ENCODE measurements around the gene PRIM2. TPM values are rescaled to one million over a fixed set of nuclear protein-coding genes. Genes with fewer than 3 reads are reported as not detected.
"Not testable (repeated sequence)": the region's sequence is repeated elsewhere in the genome, so short reads cannot be mapped to it uniquely, and the experiment has no call there.

PRIM2 gene
- total RNA-seq, 3 donors from 2014 or later (not counting 1 experiment from before 2014, with no cell fraction given) = 16.0 to 27.5 (median 18.3) TPM

- WGBS (ENCODE audit: insufficient coverage) = 93% methylated on average over 4 of the region's 4 CpGs
- H3K27ac Mint-ChIP-seq = peak overlapping the region; percentile 87 to 89
- no peak overlapping the region for H3K27ac ChIP-seq (ENCODE audit: low read length)
- no peaks in the 10 kb centered on the region for H3K36me3 Mint-ChIP-seq
- peaks cover 9% of the 10 kb centered on the region for H3K4me1 ChIP-seq (ENCODE audit: control insufficient read depth, insufficient read depth, low read length)
- ATAC-seq (no peak), DNase-seq (no peak)
- peak overlapping the region; percentile 49 for H3K4me3 Mint-ChIP-seq
- H3K9me3 Mint-ChIP-seq = no peaks in the 10 kb centered on the region
- intact Hi-C loops (cut with micrococcal nuclease) = no loop called here
- no peaks in the 10 kb centered on the region for H3K27me3 Mint-ChIP-seq (ENCODE audit: low read depth in 2 of 2)
- TF ChIP-seq, protein P1, sequence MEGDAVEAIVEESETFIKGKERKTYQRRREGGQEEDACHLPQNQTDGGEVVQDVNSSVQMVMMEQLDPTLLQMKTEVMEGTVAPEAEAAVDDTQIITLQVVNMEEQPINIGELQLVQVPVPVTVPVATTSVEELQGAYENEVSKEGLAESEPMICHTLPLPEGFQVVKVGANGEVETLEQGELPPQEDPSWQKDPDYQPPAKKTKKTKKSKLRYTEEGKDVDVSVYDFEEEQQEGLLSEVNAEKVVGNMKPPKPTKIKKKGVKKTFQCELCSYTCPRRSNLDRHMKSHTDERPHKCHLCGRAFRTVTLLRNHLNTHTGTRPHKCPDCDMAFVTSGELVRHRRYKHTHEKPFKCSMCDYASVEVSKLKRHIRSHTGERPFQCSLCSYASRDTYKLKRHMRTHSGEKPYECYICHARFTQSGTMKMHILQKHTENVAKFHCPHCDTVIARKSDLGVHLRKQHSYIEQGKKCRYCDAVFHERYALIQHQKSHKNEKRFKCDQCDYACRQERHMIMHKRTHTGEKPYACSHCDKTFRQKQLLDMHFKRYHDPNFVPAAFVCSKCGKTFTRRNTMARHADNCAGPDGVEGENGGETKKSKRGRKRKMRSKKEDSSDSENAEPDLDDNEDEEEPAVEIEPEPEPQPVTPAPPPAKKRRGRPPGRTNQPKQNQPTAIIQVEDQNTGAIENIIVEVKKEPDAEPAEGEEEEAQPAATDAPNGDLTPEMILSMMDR (IDR thresholded peaks at IDR 0.05) = no peak
- H3K27me3 ChIP-seq (ENCODE audit: control insufficient read depth, insufficient read depth, low read length) = no peaks in the 10 kb centered on the region
- H3K9me3 ChIP-seq (ENCODE audit: control insufficient read depth, insufficient read depth, low read length) = no peaks in the 10 kb centered on the region
- no peak overlapping the region for H3K4me3 ChIP-seq (ENCODE audit: low read length)
- H3K36me3 ChIP-seq (ENCODE audit: control insufficient read depth, insufficient read depth, low read length) = no peaks in the 10 kb centered on the region
- peaks cover 45 to 51% of the 10 kb centered on the region in 2 donors for H3K4me1 Mint-ChIP-seq
Measured at GRCh38 chr6:57434944-57435343, 117.5 kb downstream of the PRIM2 start.

GRCh38 chr6:57435475-57436160 is 118.2 kb downstream of the PRIM2 start:
- no peaks in the 10 kb centered on the region for H3K9me3 Mint-ChIP-seq
- H3K27ac Mint-ChIP-seq = peak overlapping the region in 1 of 2 donors; percentile 87
- no peak for ATAC-seq
- WGBS (ENCODE audit: insufficient coverage) = 100% methylated on average over 2 of the region's 3 CpGs
- no peaks in the 10 kb centered on the region for H3K36me3 Mint-ChIP-seq
- Histone ChIP-seq H3K9me3 (ENCODE audit: control insufficient read depth, insufficient read depth, low read length) (no peaks in the 10 kb centered on the region), H3K4me1 (ENCODE audit: control insufficient read depth, insufficient read depth, low read length) (peaks cover 9% of the 10 kb centered on the region), H3K27ac (ENCODE audit: low read length) (no peak overlapping the region), H3K36me3 (ENCODE audit: control insufficient read depth, insufficient read depth, low read length) (no peaks in the 10 kb centered on the region), H3K4me3 (ENCODE audit: low read length) (no peak overlapping the region), H3K27me3 (ENCODE audit: control insufficient read depth, insufficient read depth, low read length) (no peaks in the 10 kb centered on the region)
- DNase-seq = no peak
- TF ChIP-seq, protein P1 (IDR thresholded peaks at IDR 0.05) = no peak
- intact Hi-C loops (cut with micrococcal nuclease) = no loop called here
- H3K4me3 Mint-ChIP-seq = peak overlapping the region; percentile 28
- no peaks in the 10 kb centered on the region for H3K27me3 Mint-ChIP-seq (ENCODE audit: low read depth in 2 of 2)
- H3K4me1 Mint-ChIP-seq = peaks cover 47 to 49% of the 10 kb centered on the region in 2 donors

GRCh38 chr6:57440735-57441134 is 123.3 kb downstream of the PRIM2 start:
- H3K4me3 Mint-ChIP-seq; H3K27me3 ChIP-seq (ENCODE audit: control insufficient read depth, insufficient read depth, low read length); H3K9me3 Mint-ChIP-seq; H3K36me3 ChIP-seq (ENCODE audit: control insufficient read depth, insufficient read depth, low read length); H3K9me3 ChIP-seq (ENCODE audit: control insufficient read depth, insufficient read depth, low read length); H3K4me3 ChIP-seq (ENCODE audit: low read length); H3K27ac Mint-ChIP-seq; H3K27ac ChIP-seq (ENCODE audit: low read length); intact Hi-C loops (cut with micrococcal nuclease); ATAC-seq; H3K4me1 ChIP-seq (ENCODE audit: control insufficient read depth, insufficient read depth, low read length); H3K27me3 Mint-ChIP-seq (ENCODE audit: low read depth in 2 of 2); DNase-seq; H3K36me3 Mint-ChIP-seq: not testable (repeated sequence)
- WGBS (ENCODE audit: insufficient coverage) = no CpG with 5 or more reads among the region's 1 CpG
- peaks cover 12 to 14% of the 10 kb centered on the region in 2 donors for H3K4me1 Mint-ChIP-seq

DNA sequence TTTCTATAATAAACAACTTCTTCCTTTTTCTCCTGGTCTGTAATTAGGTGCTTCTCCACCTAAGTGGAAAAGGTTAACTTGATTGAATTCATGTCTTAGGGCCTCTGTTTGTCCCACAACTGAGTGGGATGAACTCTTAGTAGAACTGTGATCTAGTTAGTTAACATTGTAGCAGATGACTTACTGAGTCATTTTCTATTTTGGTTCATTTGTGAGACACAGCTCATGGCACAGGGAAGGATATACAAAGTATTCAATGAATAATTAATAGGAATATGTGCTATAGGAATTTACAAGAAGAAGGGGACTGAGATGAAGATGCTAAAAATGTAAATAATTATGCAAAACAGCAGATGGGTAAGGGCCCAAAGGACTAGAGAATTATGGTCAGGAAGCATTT is 124.7 kb downstream of the PRIM2 start:
- H3K9me3 ChIP-seq (ENCODE audit: control insufficient read depth, insufficient read depth, low read length); H3K9me3 Mint-ChIP-seq; H3K27ac Mint-ChIP-seq; H3K4me3 ChIP-seq (ENCODE audit: low read length); ATAC-seq; H3K27me3 ChIP-seq (ENCODE audit: control insufficient read depth, insufficient read depth, low read length); intact Hi-C loops (cut with micrococcal nuclease); H3K36me3 Mint-ChIP-seq; H3K27ac ChIP-seq (ENCODE audit: low read length); H3K36me3 ChIP-seq (ENCODE audit: control insufficient read depth, insufficient read depth, low read length); H3K27me3 Mint-ChIP-seq (ENCODE audit: low read depth in 2 of 2); H3K4me3 Mint-ChIP-seq; H3K4me1 ChIP-seq (ENCODE audit: control insufficient read depth, insufficient read depth, low read length); DNase-seq: not testable (repeated sequence)
- H3K4me1 Mint-ChIP-seq = peaks cover 10 to 14% of the 10 kb centered on the region in 2 donors

DNA sequence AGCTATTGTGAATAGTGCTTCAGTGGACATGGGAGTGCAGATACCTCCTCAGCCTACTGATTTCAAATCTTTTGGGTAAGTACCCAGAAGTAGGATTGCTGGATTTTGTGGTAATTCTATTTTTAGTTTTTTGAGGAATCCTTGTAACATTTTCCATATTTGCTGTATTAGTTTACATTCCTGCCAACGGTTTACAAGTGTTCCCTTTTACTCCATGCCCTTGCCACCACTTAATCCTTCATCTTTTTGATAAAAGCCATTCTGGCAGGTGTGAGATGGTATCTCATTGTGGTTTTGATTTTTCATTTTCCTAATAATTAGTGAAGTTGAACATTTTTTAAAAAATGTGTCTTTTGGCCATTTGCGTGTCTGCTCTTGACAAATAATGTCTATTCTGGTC is 125.8 kb downstream of the PRIM2 start:
- H3K27ac ChIP-seq (ENCODE audit: low read length); H3K27me3 Mint-ChIP-seq (ENCODE audit: low read depth in 2 of 2); H3K4me1 ChIP-seq (ENCODE audit: control insufficient read depth, insufficient read depth, low read length); H3K27ac Mint-ChIP-seq; H3K36me3 Mint-ChIP-seq; H3K4me3 ChIP-seq (ENCODE audit: low read length); H3K36me3 ChIP-seq (ENCODE audit: control insufficient read depth, insufficient read depth, low read length); ATAC-seq; H3K9me3 Mint-ChIP-seq; H3K9me3 ChIP-seq (ENCODE audit: control insufficient read depth, insufficient read depth, low read length); DNase-seq; H3K27me3 ChIP-seq (ENCODE audit: control insufficient read depth, insufficient read depth, low read length); intact Hi-C loops (cut with micrococcal nuclease); H3K4me3 Mint-ChIP-seq: not testable (repeated sequence)
- H3K4me1 Mint-ChIP-seq = peaks cover 12 to 15% of the 10 kb centered on the region in 2 donors
- WGBS (ENCODE audit: insufficient coverage) = 100% methylated on average over 1 of the region's 2 CpGs

- intact Hi-C loops (cut with micrococcal nuclease) = not testable (repeated sequence)
- WGBS (ENCODE audit: insufficient coverage) = 57% methylated on average over 1 of the region's 1 CpG
Measured at GRCh38 chr6:57444787-57445186, 127.4 kb downstream of the PRIM2 start.

DNA sequence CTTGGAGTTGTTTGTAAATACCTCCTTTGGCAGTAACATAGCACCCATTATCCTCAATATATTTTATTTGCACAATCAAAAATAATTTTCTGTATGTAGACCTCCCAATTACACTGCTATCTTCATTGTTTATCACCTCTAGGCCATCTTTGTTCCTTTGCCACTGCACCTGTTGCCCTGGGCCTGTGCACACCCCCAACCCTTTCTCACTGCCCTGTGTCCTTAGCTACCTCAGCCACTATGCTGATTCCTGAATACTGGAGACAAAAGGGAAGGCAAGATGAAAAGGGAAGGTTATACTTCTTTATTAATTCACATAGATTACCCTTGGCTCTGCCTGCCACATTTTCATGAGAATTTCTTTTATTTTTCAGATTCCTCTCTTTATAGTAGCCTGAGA is 127.9 kb downstream of the PRIM2 start:
- H3K27ac Mint-ChIP-seq; H3K4me3 ChIP-seq (ENCODE audit: low read length); H3K36me3 Mint-ChIP-seq; H3K4me3 Mint-ChIP-seq; ATAC-seq; H3K4me1 ChIP-seq (ENCODE audit: control insufficient read depth, insufficient read depth, low read length); H3K27me3 ChIP-seq (ENCODE audit: control insufficient read depth, insufficient read depth, low read length); H3K9me3 ChIP-seq (ENCODE audit: control insufficient read depth, insufficient read depth, low read length); H3K27me3 Mint-ChIP-seq (ENCODE audit: low read depth in 2 of 2); H3K36me3 ChIP-seq (ENCODE audit: control insufficient read depth, insufficient read depth, low read length); H3K27ac ChIP-seq (ENCODE audit: low read length); H3K9me3 Mint-ChIP-seq; DNase-seq; intact Hi-C loops (cut with micrococcal nuclease): not testable (repeated sequence)
- H3K4me1 Mint-ChIP-seq = peaks cover 19 to 23% of the 10 kb centered on the region in 2 donors

More at GRCh38 chr6:57444787-57445186, 127.4 kb downstream of the PRIM2 start:
- ATAC-seq; H3K36me3 Mint-ChIP-seq; H3K36me3 ChIP-seq (ENCODE audit: control insufficient read depth, insufficient read depth, low read length); H3K4me1 ChIP-seq (ENCODE audit: control insufficient read depth, insufficient read depth, low read length); H3K27me3 Mint-ChIP-seq (ENCODE audit: low read depth in 2 of 2); H3K9me3 Mint-ChIP-seq; H3K9me3 ChIP-seq (ENCODE audit: control insufficient read depth, insufficient read depth, low read length); H3K4me3 ChIP-seq (ENCODE audit: low read length); DNase-seq; H3K27ac Mint-ChIP-seq; H3K4me3 Mint-ChIP-seq; H3K27ac ChIP-seq (ENCODE audit: low read length); H3K27me3 ChIP-seq (ENCODE audit: control insufficient read depth, insufficient read depth, low read length): not testable (repeated sequence)
- H3K4me1 Mint-ChIP-seq = peaks cover 19 to 23% of the 10 kb centered on the region in 2 donors
